Effector CD8-positive, alpha-beta T cell (primary cell): ENCODE results near the gene FAM114A1.
"Not testable (repeated sequence)": the region's sequence is repeated elsewhere in the genome, so short reads cannot be mapped to it uniquely, and the experiment has no call there.

Experiments
- DNase-seq: peaks from one replicate; lab custom pipeline; 2025; lab: John Stamatoyannopoulos, UW

FAM114A1 gene

DNA sequence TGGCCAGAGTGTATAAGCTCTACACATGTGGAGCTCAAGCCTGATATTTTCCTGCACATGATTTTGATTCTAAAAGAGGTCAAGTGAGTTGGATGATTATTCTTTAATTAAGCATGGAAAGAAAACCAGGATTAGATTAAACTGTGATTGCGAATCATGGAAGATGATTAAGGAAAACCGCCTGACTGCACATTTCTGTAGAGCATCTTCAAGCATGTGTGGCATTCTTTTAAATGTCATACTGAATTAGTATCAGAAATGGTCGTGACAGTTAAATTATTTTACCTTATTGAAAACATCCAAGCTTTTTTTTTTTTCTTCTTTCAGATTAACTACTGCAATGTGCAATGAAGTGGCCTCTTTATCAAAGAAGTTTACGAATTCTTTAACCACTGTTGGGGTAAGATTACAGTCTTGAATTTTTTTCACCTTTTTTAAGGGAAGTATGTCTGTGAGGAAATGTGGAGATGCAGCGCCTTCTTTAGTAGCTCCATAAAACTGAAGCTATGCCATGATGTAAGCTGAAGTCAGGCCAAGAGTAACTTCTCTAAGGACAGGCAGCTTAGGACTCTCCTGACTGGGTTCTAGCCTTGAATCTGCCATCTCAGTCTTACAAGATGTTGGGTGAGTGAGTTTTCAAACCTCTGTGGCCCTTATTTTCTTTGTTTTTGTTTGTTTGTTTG lies 67.9 kb downstream of the FAM114A1 start:
- no peak for DNase-seq

GRCh38 chr4:38939165-38939564 lies 71.6 kb downstream of the FAM114A1 start:
- DNase-seq = no peak

DNA sequence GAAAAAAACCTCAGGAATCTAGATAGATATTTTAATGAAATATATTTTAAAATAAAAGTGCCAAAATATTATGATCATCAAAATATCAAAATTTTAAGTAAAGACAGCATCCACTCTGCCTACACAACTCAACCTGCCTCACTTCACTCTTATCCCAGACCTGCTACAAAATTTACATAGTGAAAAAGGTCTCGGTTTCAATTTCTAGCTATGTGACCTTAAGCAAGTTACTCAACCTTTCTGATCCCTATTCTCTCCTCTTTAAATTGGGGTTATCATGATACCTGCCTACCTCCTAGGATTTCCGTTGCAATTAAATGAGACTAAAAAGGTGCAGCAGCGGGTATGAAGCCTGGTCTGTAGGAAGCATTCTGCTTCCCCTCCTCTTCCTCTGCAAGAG lies 72.9 kb downstream of the FAM114A1 start:
- no peak for DNase-seq

DNA sequence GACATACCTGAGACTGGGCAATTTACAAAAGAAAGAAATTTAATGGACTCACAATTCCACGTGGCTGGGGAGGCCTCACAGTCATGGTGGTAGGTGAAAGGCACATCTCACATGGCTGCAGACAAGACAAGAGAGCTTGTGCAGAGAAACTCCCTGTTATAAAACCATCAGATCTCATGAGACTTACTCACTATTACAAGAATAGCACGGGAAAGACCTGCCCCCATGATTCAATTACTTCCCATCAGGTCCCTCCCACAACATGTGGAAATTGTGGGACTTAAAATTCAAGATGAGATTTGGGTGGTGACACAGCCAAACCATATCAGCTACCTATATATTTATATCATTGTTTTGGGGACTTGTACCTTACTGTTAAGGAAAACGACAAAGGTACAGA lies 74.3 kb downstream of the FAM114A1 start:
- not testable (repeated sequence) for DNase-seq

DNA sequence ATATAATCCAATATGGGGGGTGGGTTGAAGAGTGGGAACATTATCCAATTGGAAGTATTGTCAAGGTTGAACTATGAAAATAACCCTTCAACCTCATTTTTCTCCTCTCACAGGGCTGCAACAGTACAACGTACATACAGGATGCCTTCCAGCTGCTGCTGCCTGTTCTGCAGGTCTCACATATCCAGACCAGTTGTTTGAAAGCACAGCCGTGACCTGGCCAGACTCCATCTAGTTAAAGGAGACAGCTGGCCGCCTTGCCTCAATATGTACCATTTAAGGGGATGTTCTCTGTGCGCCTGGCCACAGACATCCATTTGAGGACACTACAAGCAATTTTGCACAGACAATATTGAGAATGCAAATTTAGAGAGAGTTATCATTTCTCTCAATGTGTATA lies 75.7 kb downstream of the FAM114A1 start:
- no peak for DNase-seq

GRCh38 chr4:38944440-38944839 lies 76.8 kb downstream of the FAM114A1 start:
- DNase-seq = no peak

- DNase-seq = no peak
These were observed 79.3 kb downstream of the FAM114A1 start for GRCh38 chr4:38946919-38947318.

DNA sequence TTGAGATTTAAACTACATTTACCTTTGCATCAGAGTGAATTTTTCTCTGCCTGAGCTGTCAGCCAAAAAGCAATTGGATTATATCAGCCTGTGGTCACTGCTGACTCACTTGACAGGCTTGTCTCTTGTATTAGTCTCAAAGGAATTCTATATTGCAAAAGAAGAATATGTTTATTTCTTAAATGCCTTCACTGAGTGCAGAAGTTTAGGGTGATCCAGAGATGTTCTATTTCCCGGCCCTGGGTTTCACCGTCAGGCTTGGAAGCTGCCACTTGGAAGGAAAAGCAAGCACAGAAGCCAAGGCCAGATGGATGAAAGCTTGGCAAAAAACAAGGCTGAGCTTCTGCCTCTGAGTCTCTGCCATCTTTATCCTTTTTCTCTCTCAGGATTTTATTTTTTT lies 80.9 kb downstream of the FAM114A1 start:
- DNase-seq = no peak

DNA sequence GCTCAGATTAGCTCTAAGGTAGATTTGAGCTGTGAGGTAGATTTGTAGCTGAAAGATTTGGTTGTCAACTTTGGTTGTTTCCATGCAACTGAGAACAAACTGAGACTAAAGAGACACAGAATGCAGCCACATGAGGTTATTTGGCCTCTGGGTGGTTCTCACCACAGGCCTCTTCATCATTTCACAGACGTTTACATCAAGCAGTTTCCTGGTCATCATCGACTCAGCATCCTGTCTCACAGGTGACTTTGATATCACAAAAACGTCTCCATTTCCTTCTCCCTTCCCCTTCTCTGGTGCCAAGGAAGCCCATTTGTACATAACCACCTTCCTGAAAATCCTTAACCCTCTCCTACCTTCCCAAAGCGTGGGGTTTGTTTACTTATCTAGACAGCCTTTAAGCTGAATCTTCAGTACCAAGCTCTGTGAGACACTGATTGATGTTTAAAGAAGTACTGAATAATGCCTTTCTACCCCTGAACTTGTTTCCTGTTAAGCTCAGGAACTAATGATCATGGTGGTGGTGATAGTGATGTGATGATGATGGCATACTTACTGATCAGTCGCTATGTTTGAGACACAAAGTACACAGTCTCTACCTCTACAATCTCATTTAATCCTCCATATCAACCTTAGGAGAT lies 81.9 kb downstream of the FAM114A1 start:
- DNase-seq = no peak

DNA sequence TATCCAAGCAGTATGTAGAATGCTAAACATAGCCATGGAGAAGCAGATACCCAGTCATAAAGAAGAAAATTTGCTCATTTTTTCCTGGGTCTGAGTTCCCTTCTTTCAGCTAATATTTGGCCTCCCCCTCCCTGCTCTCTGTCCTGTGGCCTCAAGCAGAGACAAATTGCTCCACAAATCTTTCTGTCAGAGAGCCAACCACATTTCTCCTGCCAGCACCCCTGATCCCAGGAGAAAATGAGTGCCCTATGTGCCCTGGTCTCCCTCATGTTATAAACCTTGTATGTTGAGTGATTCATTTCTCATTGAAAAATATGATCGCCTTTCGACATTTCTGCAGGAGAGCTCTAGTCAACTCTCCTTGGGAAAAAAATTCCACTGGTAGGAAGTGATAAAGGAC lies 82.6 kb downstream of the FAM114A1 start:
- no peak for DNase-seq

- no peak for DNase-seq
These were observed 83.1 kb downstream of the FAM114A1 start for GRCh38 chr4:38950734-38951133.

DNA sequence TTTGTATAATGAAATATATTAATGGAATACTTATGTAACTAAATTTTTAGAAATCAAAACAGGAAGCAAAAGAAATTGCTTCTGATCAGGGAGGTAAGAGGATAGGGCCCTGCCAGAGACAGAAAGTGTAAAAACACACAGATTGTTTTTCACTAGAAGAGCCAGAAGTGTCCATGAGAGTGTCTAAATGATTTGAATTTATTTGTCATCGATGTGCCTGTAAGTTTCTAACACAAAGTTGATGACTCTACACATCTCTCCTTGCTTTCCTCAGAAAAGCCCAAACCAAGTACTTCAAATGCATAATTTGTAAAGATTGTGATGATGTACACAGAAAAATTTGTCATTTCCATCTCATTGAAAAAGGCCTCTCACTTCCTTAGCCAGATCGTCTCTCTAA lies 84.0 kb downstream of the FAM114A1 start:
- DNase-seq = no peak

DNA sequence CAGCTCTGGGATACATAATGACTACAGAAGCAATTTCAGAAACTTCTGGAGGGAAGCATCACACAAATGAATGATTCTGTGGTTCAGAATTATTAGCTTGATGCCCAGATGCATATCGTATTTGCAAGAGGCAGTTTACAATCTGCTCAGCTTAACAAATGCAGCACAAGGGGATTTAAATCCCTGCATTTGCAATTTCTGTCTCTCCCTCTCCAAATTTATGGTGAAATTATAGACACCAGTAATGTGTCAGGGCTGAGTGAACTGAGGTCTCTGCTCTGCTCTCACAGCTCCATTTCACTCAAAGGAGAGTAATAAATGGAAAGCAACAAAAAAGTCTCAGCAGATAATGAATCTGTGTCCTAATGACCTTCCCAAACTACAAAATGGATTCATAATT lies 84.4 kb downstream of the FAM114A1 start:
- no peak for DNase-seq

DNA sequence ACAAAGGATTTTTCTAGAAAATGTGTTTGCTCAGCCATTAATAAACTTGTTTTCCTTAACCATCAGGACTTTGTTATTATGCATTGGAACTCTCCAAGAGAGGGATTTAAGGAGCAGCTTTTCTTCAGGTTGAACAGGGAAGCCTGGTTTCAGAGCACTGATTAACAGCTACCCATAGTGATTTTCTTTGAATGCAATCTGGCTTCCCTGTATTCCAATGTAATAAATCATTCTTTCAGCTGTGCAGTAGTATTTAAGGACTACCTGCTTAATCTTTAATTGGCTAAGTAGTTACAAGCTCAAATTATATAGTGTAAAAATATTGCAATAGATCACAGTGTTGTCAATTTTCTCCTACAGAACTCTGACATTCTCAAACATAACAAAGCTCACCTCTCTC lies 87.1 kb downstream of the FAM114A1 start:
- no peak for DNase-seq

DNA sequence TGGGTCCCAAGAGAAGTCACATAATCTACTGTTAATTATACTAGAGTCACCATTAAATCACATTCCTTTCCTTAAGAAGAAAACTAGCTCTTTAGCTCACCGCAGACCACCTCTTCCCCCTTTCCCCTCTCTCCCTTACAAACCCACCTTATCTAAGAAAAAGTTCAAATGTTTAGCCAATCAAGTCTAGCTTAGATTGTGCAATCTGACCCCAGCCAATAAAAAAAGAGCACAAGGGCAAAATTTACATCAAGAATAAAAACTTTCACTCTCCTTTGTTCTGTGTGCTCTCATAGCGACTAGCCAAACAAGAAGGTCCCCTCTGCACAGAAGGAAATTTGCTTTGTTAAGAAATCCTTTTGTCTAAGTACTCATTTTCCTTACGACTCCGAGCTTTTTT lies 88.4 kb downstream of the FAM114A1 start:
- DNase-seq = no peak

DNA sequence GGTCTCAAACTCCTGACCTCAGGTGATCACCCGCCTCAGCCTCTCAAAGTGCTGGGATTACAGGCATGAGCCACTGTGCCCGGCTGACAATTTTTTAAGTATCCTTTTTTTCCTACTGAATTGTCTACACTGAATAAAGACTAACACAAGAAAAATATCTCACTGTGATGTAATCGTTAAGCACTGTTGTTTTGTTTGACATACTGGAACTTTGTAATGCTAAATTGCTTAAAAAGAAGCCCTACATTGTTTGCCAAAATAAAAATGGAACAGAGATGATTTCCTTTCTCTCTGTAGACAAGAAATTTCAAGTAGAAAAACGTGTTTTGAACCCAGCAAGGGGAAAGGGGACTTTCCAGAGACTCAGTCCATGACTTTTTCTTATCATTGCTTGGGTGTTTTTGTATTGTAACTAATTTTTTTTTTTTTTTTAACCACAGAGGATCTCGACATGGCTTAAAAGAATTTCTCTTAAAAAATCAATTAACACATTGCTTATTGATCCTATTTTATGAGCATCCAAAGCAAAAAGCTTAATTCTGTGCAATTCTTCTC lies 89.7 kb downstream of the FAM114A1 start:
- DNase-seq = no peak

DNA sequence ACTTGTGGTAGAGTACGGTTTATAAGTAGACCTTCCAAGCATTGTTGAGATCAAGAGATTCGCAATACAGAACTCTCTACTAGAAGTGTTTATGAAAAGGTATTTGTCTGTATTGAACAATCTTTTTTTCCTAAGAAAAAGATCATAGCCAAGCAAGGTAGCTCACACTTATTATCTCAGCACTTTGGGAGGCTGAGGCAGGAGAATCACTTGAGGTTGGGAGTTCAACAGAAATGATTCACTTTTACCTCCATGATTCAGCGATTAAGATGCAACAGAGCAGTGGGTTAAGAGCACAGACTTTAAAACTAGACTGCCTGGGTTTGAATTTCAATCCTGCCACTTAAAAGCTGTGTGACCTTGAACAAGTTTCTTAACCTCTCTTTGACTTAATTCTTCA lies 90.3 kb downstream of the FAM114A1 start:
- no peak for DNase-seq

DNA sequence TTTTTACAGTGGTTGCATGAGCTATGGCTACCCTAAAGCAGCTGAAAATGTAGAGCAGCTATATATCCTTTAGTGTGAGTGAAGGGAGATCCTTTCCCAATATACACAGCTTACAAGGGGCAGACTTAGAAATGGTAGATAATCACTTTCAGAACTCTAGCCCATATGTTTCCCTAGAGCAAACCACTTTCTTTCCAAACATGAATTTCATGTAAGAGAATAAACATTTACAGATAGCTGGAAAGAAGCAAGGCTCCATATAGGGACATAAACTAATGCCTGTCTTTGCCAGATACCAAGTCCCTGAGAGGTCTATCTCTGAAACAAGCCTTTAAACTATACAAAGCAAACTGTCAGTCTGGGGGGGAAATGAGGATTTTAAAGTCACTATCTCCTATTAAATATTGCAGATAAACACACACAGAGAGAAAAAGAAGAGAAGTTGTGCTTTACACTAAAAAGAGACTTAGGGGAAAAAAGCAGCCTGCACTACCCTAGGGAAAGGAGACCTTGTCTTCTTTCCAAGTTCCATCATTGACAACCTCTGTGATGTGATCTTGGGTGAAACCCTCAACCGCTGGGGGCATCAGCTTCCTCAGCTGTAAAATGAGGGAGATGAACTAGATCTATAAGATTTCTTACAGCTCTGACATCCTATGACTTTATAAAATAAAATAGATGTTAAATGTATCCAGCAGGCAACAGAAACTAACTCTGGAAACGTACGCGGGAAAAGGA lies 91.0 kb downstream of the FAM114A1 start:
- no peak for DNase-seq

GRCh38 chr4:38959248-38959647 lies 91.6 kb downstream of the FAM114A1 start:
- DNase-seq = not testable (repeated sequence)

DNA sequence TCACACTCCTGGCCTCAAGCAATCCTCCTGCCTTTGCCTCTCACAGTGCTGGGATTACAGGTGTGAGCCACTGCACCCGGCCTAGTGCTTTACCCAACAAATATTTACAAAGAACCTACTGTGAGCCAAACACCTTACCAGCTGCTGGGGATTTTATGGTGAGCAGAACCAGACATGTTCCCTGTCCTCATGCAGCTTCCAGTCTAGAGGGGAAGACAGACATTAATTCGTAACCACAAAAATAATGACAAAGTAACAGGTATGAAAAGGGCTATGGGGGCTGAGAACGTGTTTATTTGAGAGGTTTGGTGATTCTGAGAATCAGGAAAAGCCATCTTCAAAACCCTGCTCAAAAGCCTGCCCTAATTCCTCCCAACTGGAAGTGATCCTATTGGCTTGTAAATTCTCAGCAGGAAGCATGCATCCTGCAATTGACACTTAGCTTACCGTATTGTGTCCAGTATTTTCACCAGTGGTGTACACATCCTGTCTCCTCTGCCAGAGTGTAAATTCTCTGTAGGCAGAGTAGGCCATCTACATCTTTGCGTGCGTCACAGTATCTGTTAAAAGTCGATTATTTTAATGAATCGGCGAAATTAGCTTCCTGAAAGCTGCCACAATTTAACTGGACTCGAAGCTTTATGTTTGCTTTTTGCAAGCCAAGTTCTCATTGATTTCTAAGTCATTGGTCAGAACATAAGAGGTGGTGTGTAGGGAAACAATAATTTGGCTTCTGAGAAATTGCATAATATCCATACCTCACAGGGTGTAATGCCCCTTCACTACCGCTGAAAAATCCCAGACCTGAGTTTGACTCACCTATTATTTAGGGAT lies 97.6 kb downstream of the FAM114A1 start:
- no peak for DNase-seq

DNA sequence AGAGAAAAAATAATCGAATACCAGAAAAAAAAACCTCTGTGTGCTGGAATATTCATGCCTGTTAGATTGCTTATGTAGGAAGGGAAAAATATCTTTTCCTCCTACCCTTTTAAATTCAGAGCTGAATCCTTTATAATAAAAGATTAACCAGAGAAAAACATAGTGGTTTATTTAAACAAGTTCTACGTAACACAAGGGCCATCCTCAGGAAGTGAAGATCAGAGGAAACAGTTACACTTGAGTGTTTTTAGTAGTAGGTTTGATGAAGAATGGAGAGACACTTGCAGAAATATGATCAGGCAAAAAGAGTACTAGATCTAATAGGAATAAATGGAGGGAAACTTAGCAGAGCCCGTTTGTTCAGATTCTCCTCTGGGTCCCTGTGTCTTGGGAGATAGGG lies 98.3 kb downstream of the FAM114A1 start:
- no peak for DNase-seq
